Kidney epithelial cell (primary cell): ENCODE results near the gene OGG1. TPM values are rescaled to one million over a fixed set of nuclear protein-coding genes. Genes with fewer than 3 reads are reported as not detected.

Experiments
- DNase-seq: peaks from one replicate; pipeline ENCODE4 v3.0.0-alpha.2; 2010; ENCODE audit warnings: low read depth
- H3K27me3 ChIP-seq: 2 replicates; pipeline ENCODE4 v1.6.0; 2011; ENCODE audit warnings: low read length; ENCODE audit not compliant: control insufficient read depth, insufficient read depth
- H3K36me3 ChIP-seq: 2 replicates; pipeline ENCODE4 v1.5.1; 2011; ENCODE audit warnings: low read length; ENCODE audit not compliant: control insufficient read depth, insufficient read depth
- H3K4me3 ChIP-seq: 2 replicates; pipeline ENCODE4 v1.5.1; 2011; ENCODE audit warnings: low read depth, mild to moderate bottlenecking, control low read depth, low read length
- CTCF ChIP-seq: IDR thresholded peaks from 2 replicates; pipeline ENCODE4 v1.5.1; 2011; ENCODE audit warnings: mild to moderate bottlenecking, moderate library complexity, low read length, control low read depth, inconsistent platforms; ENCODE audit not compliant: insufficient read depth, poor library complexity, severe bottlenecking
- total RNA-seq: library from RNA; depleted of rRNA; stranded (reverse); fragments of >200 nt; gene quantifications from 2 replicates; pipeline ENCODE4 v1.2.3, GENCODE V29; 2015

The OGG1 gene
- total RNA-seq, 1 donor from 2014 or later, result 23.9 TPM

DNA sequence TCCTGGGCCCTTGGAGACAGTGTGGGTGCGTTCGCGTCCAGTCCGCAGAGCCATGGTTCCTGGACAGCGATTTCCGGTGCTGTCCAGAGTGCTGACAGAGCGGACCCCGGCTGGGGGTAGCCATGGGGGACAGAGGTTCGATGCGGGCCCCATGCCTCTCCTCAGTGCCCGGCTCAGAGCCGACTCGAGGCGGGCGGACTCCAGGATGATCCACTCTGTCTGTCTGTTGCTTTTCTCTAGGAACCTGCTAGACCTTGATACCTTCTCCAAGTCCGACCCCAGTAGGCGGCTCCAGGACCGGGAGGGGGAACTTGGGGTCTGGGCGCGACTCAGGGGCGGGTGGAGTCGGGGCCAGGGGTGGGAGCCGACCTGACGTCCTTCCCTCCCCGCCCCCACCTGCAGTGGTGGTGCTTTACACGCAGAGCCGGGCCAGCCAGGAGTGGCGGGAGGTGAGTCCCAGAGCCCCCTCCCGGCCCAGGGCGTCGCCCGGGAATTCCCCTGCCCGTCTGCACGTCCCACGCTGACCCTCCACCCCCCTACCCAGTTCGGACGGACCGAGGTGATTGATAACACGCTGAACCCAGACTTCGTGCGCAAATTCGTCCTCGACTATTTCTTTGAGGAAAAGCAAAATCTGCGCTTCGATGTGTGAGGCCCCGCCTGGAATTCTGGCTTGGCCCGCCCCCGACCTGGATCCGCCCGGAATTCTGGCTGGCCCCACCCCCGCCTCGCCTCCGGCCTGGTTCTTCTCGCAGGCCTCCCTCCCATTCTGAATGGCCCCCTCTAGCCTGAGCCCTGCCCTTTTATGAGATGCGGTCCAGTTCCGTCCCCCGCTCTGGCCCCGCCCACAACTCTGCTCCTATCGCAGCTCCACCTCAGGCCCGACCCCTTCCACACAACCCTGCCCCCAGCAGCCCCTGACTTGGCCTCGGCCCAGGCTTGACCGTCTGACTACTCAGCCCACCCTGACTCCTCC lies 45.1 kb upstream of the OGG1 start:
- TF ChIP-seq CTCF, result no peak
- no peak for DNase-seq
- H3K4me3 ChIP-seq, result no peak overlapping the region
- no peaks in the 10 kb centered on the region for H3K36me3 ChIP-seq
- peaks cover 31% of the 10 kb centered on the region for H3K27me3 ChIP-seq

- H3K4me3 ChIP-seq, result no peak overlapping the region
- TF ChIP-seq CTCF, result no peak
- no peaks in the 10 kb centered on the region for H3K36me3 ChIP-seq
Observed at GRCh38 chr3:9710174-9710739, 39.5 kb upstream of the OGG1 start.

DNA sequence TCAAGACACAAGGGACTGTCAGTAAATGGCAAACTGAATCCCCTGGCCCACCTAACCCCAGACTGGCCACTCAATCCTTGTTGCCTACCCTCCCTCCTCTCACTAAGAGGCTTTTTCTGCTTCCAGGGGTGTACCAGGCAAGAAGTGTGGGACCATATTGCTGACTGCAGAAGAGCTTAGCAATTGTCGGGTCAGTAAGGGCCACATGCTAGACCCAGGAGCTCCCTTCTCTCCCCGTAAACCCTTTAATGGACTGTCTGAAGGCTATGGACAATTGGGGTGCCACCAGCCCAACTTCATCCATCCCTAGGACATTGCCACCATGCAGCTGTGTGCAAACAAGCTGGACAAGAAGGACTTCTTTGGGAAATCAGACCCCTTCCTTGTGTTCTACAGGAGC lies 37.3 kb upstream of the OGG1 start:
- DNase-seq, result no peak
- Histone ChIP-seq H3K27me3 (peaks cover 2% of the 10 kb centered on the region), H3K4me3 (no peak overlapping the region), H3K36me3 (no peaks in the 10 kb centered on the region)
- TF ChIP-seq CTCF, result no peak

More at GRCh38 chr3:9710174-9710739, 39.5 kb upstream of the OGG1 start:
- DNase-seq, result no peak
- H3K27me3 ChIP-seq, result peaks cover 13% of the 10 kb centered on the region

GRCh38 chr3:9713142-9713541 lies 36.6 kb upstream of the OGG1 start:
- DNase-seq, result no peak
- no peak overlapping the region for H3K4me3 ChIP-seq
- no peaks in the 10 kb centered on the region for H3K36me3 ChIP-seq
- H3K27me3 ChIP-seq, result peaks cover 4% of the 10 kb centered on the region
- no peak for TF ChIP-seq CTCF

GRCh38 chr3:9715136-9715535 lies 34.6 kb upstream of the OGG1 start:
- DNase-seq, result no peak
- no peak overlapping the region for H3K4me3 ChIP-seq
- no peak for TF ChIP-seq CTCF
- peaks cover 6% of the 10 kb centered on the region for H3K27me3 ChIP-seq
- no peaks in the 10 kb centered on the region for H3K36me3 ChIP-seq
